Left renal cortex interstitium (tissue), 4 donors: Measurements from ENCODE around the gene NPSR1. TPM values are rescaled to one million over a fixed set of nuclear protein-coding genes. Genes with fewer than 3 reads are reported as not detected.
A peak's percentile ranks its signal among the peaks of the same experiment; 100 is the strongest.
"Not testable (repeated sequence)": the region's sequence is repeated elsewhere in the genome, so short reads cannot be mapped to it uniquely, and the experiment has no call there.

ENCODE experiments used
- DNase-seq, 4 donors: peaks; one replicate each; pipeline ENCODE4 v3.0.0-alpha.2; 2013; ENCODE audit warnings: low read depth in 4 of 4, low spot score in 2 of 4, missing footprints in 1 of 4
- polyA plus RNA-seq, 4 donors: library from polyadenylated mRNA; unstranded; fragments of 120-200 nt; gene quantifications; one replicate each; pipeline ENCODE4 v1.2.1, GENCODE V29; 2013; ENCODE audit not compliant: insufficient read length in 4 of 4

NPSR1 gene
- polyA plus RNA-seq, 4 donors: 0.09 TPM; not detected in 3

DNA sequence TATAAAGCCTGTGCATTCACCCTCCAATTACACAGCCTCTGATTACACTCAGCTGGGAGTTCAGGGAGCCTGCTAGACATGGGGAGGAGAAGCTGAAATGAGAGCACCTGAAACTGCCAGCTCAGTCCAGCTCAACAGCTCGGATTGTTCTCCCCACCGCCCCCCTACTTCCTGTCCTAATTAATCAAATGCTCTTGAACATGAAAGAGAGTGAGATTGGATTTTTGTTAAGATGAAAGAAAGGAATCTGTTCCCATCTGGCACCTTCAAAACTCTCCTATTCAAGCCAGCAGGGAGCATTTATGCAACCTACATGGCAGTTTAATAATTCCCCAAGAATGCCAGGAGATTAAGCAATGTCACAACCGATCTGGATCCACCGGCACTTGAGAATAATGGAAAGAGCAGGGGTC lies 98.0 kb downstream of the NPSR1 start:
- no peak for DNase-seq

- DNase-seq: no peak
Observed at GRCh38 chr7:34756691-34757090, 98.7 kb downstream of the NPSR1 start.

DNA sequence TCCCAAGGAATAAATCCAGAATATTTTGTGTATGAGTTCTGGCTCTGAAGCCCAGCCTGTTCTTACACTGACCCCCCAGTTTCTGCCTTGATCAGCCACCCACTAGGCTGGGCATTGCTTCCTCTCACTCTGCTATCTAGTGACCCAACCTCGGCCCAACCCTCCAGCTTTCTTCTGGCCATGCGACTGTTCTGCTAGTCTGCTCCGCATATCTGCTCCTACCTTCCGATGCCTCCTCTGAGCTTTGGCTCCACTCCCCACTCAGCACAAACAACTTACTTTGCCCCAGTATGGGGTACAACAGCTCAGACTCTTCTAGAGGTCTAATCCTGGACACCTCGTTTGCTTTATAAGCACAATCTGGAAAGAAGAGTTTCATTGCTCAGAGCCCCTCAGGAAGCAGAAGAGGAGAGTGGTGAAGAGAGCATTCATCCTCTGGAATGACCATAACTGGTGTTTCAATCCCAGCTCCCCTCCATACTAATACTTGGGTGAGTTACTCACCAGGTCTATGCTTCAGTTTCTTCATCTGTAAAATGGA lies 99.6 kb downstream of the NPSR1 start:
- DNase-seq: no peak

GRCh38 chr7:34758111-34758601 lies 100.1 kb downstream of the NPSR1 start:
- no peak for DNase-seq

GRCh38 chr7:34759477-34760125 lies 101.6 kb downstream of the NPSR1 start:
- DNase-seq: no peak

DNA sequence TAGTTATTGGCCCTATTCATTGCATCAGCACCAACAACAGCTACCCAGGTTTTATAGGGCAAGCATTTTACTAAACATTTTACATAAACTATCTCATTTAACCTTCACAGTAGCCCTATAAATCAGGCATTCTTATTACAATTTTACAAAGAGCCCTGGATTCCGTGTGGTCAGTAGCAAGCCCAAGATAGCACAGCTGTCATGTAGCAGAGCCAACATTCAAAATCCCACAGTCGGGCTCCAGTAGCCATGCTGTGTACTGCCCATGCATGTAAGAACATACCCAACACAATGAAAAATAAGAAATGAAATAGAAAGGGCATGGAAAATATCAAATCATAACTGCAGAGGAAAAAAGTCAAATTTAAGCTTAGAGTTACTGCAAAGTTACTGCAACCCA lies 102.3 kb downstream of the NPSR1 start:
- DNase-seq: no peak

- DNase-seq: no peak
Observed at GRCh38 chr7:34761206-34761605, 103.2 kb downstream of the NPSR1 start.

DNA sequence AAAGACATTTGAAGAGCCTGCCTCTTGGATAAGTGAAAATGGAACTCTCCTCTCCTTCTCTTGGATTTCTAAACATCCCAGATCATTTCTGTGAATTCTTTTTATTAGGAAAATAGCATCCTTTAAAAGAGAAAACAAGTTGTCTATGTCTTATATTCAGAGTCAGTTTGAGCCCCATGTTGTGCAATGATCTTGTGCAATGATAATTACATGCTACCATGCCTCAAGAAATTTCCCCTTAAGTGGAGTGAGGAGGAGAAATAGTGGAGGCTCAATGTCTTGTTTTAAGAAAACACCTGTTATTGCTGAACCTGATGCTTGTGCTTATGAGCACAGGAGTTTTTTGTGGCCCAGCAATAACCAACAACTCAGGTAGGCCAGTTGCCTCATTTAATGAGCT lies 103.6 kb downstream of the NPSR1 start:
- DNase-seq: no peak

GRCh38 chr7:34762764-34763163 lies 104.7 kb downstream of the NPSR1 start:
- DNase-seq: no peak

DNA sequence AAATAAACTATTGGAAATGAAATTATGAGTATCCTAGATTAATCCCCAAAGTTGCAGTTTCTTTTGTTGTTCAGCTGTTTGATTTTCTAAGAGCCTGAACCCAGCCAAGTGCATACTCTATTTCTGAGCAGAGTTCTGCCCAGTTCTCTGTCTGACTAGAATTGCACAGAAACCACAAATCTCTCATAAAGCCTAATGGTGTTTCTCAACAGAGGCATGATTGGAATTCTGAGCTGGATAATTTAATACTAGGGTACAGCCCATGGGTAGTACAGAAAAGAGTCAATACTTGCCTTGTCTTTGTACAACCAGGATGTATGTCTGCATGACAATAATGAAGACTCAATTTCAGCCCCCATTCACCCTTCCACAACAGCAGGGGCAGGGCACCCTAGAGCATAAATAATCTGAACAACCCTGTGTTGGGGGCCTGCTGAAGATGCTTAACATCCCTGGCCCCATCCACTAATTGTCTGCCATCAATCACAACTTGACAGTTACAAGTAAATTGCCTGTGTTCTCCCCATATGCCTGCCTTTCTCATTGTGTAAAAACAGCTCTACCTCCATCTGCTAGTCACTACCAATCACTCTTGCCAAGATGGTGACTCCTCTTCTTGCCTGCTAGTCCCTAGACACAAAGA lies 114.4 kb downstream of the NPSR1 start:
- DNase-seq: no peak

DNA sequence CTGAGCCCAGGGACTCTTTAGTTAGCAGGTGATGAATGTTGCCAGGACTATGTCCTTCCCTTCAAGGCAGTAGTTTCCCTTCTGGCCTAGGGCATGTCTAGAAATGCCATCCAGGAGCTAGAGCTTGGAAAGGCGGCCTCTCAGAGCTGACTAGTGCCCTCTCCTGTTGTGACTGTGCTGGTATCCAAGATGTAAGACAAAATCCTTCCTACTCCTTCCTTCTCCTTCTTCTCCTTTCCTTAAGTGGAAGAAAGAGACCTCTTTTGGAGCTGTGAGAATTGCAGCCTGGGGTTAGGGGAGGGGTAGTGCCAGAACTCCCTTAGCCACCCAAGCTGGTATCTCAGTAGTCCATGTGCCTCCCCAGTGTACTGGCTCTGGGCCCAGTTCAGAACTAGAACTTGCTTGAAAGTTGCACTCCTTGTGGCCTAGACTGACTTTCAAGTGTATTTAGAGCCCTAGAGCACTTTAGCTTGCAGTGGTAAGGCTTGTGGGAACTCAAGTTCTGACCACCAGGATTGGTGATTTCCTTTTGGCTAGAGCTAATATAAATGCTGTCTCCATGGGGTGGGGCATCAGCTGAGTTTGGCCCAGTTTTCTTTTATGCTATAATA lies 118.8 kb downstream of the NPSR1 start:
- no peak for DNase-seq

GRCh38 chr7:34780546-34780945 lies 122.5 kb downstream of the NPSR1 start:
- no peak for DNase-seq

GRCh38 chr7:34787586-34787985 lies 129.6 kb downstream of the NPSR1 start:
- no peak for DNase-seq

- no peak for DNase-seq
Observed at GRCh38 chr7:34806831-34807230, 148.8 kb downstream of the NPSR1 start.

DNA sequence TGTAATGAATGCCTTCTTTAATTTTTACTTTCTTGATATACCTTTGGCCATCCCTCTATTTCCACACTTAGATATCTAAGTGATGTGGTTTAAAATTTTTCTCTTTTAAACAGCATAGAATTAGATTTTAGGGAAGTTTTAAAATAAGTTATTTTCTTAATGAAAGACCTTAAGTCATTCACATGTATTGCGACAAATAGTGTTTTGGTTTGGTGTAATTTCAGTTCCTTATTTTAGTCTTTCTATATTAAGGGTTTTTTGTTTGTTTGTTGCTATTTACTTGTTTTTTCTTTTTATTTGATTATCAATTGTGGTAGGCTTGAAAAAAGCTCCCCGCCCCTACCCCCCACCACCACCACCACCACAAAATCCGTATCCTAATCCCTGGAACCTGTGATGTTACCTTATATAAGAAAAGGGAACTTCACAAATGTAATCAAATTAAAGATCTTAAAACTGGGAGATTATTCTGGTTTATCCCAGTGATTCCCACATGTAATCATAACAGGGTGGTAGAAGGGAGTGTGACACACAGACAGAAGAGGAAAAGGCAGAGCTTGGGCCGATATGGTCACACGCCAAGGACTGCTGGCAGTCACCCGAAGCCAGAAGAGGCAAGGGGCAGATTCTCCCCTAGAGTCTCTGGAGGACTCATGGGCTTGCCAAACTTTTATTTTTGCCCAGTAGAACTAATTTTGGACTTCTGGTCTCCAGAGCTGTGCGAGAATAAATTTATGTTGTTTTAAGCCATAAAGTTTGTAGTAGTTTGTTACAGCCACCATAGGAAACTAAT lies 149.7 kb downstream of the NPSR1 start:
- DNase-seq: no peak

DNA sequence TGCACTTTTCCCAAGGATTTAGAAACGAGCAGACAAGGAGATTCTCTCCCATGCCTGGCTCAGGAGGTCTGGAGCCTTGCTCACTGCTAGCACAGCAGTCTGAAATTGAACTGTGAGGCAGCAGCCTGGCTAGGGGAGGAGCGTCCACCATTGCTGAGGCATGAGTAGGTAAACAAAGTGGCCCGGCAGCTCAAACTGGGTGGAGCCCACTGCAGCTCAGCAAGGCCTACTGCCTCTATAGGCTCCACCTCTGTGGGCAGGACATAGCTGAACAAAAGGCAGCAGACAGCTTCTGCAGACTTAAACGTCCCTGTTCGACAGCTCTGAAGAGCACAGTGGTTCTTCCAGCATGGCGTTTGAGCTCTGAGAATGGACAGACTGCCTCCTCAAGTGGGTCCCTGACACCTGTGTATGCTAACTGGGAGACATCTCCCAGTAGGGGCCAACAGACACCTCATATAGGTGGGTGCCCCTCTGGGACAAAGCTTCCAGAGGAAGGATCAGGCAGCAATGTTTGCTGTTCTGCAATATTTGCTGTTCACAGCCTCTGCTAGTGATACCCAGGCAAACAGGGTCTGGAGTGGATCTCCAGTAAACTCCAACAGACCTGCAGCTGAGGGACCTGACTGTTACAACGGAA lies 156.3 kb downstream of the NPSR1 start:
- DNase-seq: not testable (repeated sequence)

- DNase-seq: peak in 1 of 4 donors; percentile 0
Observed at GRCh38 chr7:34821932-34822558, 164.0 kb downstream of the NPSR1 start.

- DNase-seq: peak in 2 of 4 donors; percentile 6 to 9
Observed at GRCh38 chr7:34823650-34824258, 165.7 kb downstream of the NPSR1 start.

DNA sequence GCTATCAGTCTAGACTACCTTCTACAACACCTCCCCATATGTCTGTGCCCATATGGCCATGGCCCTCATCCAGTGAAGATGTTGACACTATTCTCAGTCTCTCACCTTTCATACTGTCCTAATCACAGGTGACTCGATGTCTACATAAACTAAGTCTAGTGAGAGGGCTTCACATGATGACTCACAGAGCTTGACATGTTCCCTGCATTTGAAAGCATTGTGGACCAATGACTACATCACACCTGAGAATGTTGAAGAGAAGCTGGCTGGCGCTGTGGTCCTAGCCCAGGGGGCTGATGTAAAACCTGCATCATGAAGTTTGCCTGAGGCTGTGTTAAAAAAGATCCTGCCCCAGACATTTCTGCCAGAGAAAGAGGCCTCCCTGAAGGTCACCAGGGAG lies 167.2 kb downstream of the NPSR1 start:
- DNase-seq: no peak
